Activated B cell treated with CpG ODN at 0.5 μM for 24 hours (primary cell): ENCODE results near the gene NXPH4. TPM values are rescaled to one million over a fixed set of nuclear protein-coding genes. Genes with fewer than 3 reads are reported as not detected.

Experiments used
- ATAC-seq: fragments of 200-7000 bp; cut with Tn5 transposase; one replicate; pipeline ENCODE4 v1.10.0; 2021; ENCODE audit warnings: low read depth, mild to moderate bottlenecking, moderate library complexity
- CTCF ChIA-PET: fragments of 350-600 bp; sonication (Branson Sonifier 250); formaldehyde crosslinking; loops from one replicate; lab custom pipeline; 2021; ENCODE audit warnings: antibody characterized with exemption; lab: Charles Lee
- POLR2A ChIA-PET: fragments of 350-600 bp; sonication (Branson Sonifier 250); formaldehyde crosslinking; loops from one replicate; lab custom pipeline; 2021; ENCODE audit warnings: antibody characterized with exemption; lab: Charles Lee
- DNase-seq: peaks from one replicate; pipeline ENCODE4 v3.0.0; 2022
- H3K27ac Mint-ChIP-seq: one replicate; pipeline ENCODE4 v1.8.0; 2020; ENCODE audit warnings: mixed read lengths
- H3K27me3 Mint-ChIP-seq: one replicate; pipeline ENCODE4 v1.8.0; 2021; ENCODE audit warnings: mixed read lengths
- H3K36me3 Mint-ChIP-seq: one replicate; pipeline ENCODE4 v1.8.0; 2021; ENCODE audit warnings: low read depth, mixed read lengths
- H3K4me1 Mint-ChIP-seq: one replicate; pipeline ENCODE4 v1.8.0; 2021; ENCODE audit warnings: mixed read lengths
- H3K4me3 Mint-ChIP-seq: one replicate; pipeline ENCODE4 v1.8.0; 2020; ENCODE audit warnings: mild to moderate bottlenecking, mixed read lengths
- H3K9me3 Mint-ChIP-seq: one replicate; pipeline ENCODE4 v1.8.0; 2020; ENCODE audit warnings: mixed read lengths
- intact Hi-C: fragments of 100-400 bp; cut with micrococcal nuclease; formaldehyde crosslinking; loops from one replicate; pipeline ENCODE4 v1.15.1; 2024
- total RNA-seq: library from RNA; stranded (reverse); gene quantifications from 2 replicates; pipeline ENCODE4 v1.2.3, GENCODE V29; 2022
- TF ChIP-seq, protein P1 (sequence below): fragments of 200-600 bp; IDR thresholded peaks from one replicate; pipeline ENCODE4 v1.8.0; 2022; ENCODE audit warnings: antibody characterized with exemption, mild to moderate bottlenecking

NXPH4 gene
- total RNA-seq, 1 donor from 2014 or later, result 3.4 TPM

DNA sequence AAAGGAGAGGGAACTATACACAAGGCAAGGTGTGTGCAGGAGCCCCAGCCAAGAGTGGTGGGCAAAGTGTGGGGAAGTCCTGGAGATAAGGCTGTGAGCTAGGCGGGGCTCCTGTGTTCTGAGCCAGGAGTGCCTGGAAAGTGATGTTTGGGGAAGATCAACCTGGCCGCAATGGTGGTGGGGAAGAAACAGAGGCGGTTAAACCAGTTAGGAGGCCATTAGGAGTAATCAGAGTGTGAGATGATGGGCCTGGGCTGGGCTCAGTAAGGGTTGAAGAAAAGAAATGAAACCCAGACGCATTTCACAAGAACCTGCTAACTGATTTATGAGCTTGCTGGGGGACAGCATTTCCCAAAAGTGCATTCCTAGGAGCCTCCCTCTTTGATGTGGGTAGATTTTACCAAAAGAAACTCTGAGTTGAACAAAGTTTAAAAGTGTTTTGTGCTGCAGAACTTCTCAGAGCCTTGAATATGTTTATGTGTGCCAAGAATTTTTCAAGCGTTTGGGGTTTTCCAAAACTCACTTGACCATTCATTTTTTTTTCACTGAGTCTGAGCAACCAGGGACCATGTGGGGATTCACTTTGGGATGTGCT lies 34.9 kb upstream of the NXPH4 start:
- Mint-ChIP-seq H3K9me3 (no peaks in the 10 kb centered on the region), H3K4me3 (no peak overlapping the region), H3K27ac (no peak overlapping the region), H3K27me3 (peaks cover 2% of the 10 kb centered on the region), H3K36me3 (no peaks in the 10 kb centered on the region), H3K4me1 (peaks cover 4% of the 10 kb centered on the region)
- TF ChIP-seq, protein P1, sequence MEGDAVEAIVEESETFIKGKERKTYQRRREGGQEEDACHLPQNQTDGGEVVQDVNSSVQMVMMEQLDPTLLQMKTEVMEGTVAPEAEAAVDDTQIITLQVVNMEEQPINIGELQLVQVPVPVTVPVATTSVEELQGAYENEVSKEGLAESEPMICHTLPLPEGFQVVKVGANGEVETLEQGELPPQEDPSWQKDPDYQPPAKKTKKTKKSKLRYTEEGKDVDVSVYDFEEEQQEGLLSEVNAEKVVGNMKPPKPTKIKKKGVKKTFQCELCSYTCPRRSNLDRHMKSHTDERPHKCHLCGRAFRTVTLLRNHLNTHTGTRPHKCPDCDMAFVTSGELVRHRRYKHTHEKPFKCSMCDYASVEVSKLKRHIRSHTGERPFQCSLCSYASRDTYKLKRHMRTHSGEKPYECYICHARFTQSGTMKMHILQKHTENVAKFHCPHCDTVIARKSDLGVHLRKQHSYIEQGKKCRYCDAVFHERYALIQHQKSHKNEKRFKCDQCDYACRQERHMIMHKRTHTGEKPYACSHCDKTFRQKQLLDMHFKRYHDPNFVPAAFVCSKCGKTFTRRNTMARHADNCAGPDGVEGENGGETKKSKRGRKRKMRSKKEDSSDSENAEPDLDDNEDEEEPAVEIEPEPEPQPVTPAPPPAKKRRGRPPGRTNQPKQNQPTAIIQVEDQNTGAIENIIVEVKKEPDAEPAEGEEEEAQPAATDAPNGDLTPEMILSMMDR, result no peak
- intact Hi-C loops, result loop anchor here (2.0 kb wide), 1 partner anchor 425 kb away; no protein-coding TSS in a partner anchor
- CTCF ChIA-PET, result interaction anchor here (1.4 to 2.9 kb wide), 5 partner anchors 57 to 412 kb away, joined by 3 to 20 read pairs (median 8); partner anchors contain the start of gene STAT6
- DNase-seq (no peak), ATAC-seq (no peak)
- POLR2A ChIA-PET, result interaction anchor here (1.0 to 1.9 kb wide), 2 partner anchors 54 to 70 kb away, joined by 6 to 11 read pairs; partner anchors contain the start of gene STAT6

- H3K9me3 Mint-ChIP-seq, result no peaks in the 10 kb centered on the region
- peaks cover 2% of the 10 kb centered on the region for H3K27me3 Mint-ChIP-seq
- DNase-seq, result peak; percentile 74
- no peaks in the 10 kb centered on the region for H3K36me3 Mint-ChIP-seq
- peak; percentile 100 for ATAC-seq
- CTCF ChIA-PET, result interaction anchor here (0.6 to 2.9 kb wide), 16 partner anchors 50 to 562 kb away, joined by 3 to 26 read pairs (median 4); partner anchors contain the start of genes LRP1 and STAT6
- peaks cover 4% of the 10 kb centered on the region for H3K4me1 Mint-ChIP-seq
- no peak overlapping the region for H3K4me3 Mint-ChIP-seq
- intact Hi-C loops, result loop anchor here (1.0 to 2.0 kb wide), 7 partner anchors 56 to 670 kb away; no protein-coding TSS in a partner anchor
- TF ChIP-seq, protein P1, result no peak
- H3K27ac Mint-ChIP-seq, result peak overlapping the region; percentile 6
- POLR2A ChIA-PET, result interaction anchor here (0.8 to 1.9 kb wide), 5 partner anchors 55 to 71 kb away, joined by 3 to 11 read pairs (median 4); partner anchors contain the start of genes LRP1 and STAT6
Observed at GRCh38 chr12:57182918-57183575, 33.5 kb upstream of the NXPH4 start.

- Mint-ChIP-seq H3K9me3 (no peaks in the 10 kb centered on the region), H3K27me3 (no peaks in the 10 kb centered on the region), H3K4me3 (no peak overlapping the region), H3K27ac (no peak overlapping the region), H3K4me1 (peaks cover 4% of the 10 kb centered on the region), H3K36me3 (no peaks in the 10 kb centered on the region)
- TF ChIP-seq, protein P1, result no peak
- no peak for DNase-seq
- ChIA-PET POLR2A (no interaction called here), CTCF (interaction anchor here (1.2 to 2.2 kb wide), 10 partner anchors 51 to 227 kb away, joined by 3 to 26 read pairs (median 5); partner anchors contain the start of gene STAT6)
- intact Hi-C loops, result loop anchor here (1.0 to 2.0 kb wide), 7 partner anchors 55 to 671 kb away; no protein-coding TSS in a partner anchor
- no peak for ATAC-seq
Observed at GRCh38 chr12:57183939-57184725, 32.5 kb upstream of the NXPH4 start.

- no peaks in the 10 kb centered on the region for H3K9me3 Mint-ChIP-seq
- ATAC-seq, result no peak
- H3K4me3 Mint-ChIP-seq, result no peak overlapping the region
- POLR2A ChIA-PET, result no interaction called here
- H3K27ac Mint-ChIP-seq, result no peak overlapping the region
- CTCF ChIA-PET, result interaction anchor here (1.3 to 2.6 kb wide), 3 partner anchors 74 to 116 kb away, joined by 3 to 15 read pairs (median 5); partner anchors contain the start of gene STAT6
- DNase-seq, result no peak
- H3K36me3 Mint-ChIP-seq, result no peaks in the 10 kb centered on the region
- intact Hi-C loops, result no loop called here
- H3K27me3 Mint-ChIP-seq, result no peaks in the 10 kb centered on the region
- TF ChIP-seq, protein P1, result no peak
- peaks cover 4% of the 10 kb centered on the region for H3K4me1 Mint-ChIP-seq
Observed at GRCh38 chr12:57185403-57185802, 31.2 kb upstream of the NXPH4 start.
